GM12874 (cell line): ENCODE data around the gene SMPX.

Experiments
- CTCF ChIP-seq: IDR thresholded peaks from 2 replicates; pipeline ENCODE4 v1.5.1; 2011; ENCODE audit warnings: low read depth, mild to moderate bottlenecking, control low read depth, low read length, moderate library complexity; ENCODE audit not compliant: insufficient read depth

The SMPX gene

GRCh38 chrX:21708116-21708515, 49.8 kb downstream of the SMPX start:
- no peak for TF ChIP-seq CTCF

GRCh38 chrX:21705225-21705624, 52.7 kb downstream of the SMPX start:
- no peak for TF ChIP-seq CTCF

GRCh38 chrX:21702725-21703124, 55.2 kb downstream of the SMPX start:
- TF ChIP-seq CTCF, result no peak

- TF ChIP-seq CTCF, result no peak
Measured at GRCh38 chrX:21700967-21701366, 56.9 kb downstream of the SMPX start.

- TF ChIP-seq CTCF, result no peak
Measured at GRCh38 chrX:21700275-21700674, 57.6 kb downstream of the SMPX start.

GRCh38 chrX:21699136-21699535, 58.8 kb downstream of the SMPX start:
- no peak for TF ChIP-seq CTCF

- TF ChIP-seq CTCF, result no peak
Measured at GRCh38 chrX:21698272-21698671, 59.6 kb downstream of the SMPX start.
